ENCODE data around the gene SENP7.
"Not testable (repeated sequence)": the region's sequence is repeated elsewhere in the genome, so short reads cannot be mapped to it uniquely, and the experiment has no call there.

SENP7 gene

DNA sequence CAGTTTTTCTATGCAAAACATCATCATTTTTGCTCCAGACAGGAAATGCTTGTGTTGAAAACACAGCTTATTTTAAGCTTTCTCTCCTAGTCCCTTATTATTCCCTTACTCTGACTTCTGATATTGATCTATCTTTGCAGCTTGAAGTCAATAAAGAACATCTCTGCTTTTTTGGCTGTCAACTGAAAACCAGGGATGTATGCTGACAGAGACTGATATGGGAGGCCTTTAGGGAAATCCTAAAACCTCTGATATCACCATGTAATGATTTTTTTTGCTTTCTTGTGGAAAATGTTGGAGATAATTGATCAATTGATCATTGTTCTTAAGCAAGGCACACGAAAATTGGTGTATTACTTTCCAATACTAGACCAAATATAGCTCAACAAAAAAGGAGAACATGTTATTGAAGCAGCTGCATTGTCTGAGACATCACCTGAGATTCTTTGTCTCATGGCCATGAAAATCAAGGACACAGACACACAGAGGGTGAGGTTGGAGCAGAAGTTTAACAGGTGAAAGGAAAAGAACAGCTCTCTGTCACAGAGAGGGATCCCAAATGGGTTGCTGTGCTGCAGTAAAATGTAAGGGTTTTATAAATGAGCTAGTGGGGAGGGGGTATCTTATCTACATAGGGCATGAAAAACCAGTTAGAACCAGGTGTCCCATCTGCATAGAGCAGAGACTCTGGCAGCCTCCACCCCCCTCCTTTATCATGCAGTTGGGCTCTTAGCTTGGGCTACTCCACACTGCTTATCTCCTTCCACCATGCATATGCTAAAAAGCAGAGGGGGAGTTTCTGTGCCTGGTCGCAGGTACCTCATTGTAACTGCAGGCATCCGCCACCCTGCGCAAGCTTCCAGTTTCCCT is 17.0 kb upstream of the SENP7 start:
- no peak for DNase-seq (ENCODE audit: extremely low read depth in 1 of 2, low read depth in 1 of 2)

- DNase-seq (ENCODE audit: extremely low read depth in 1 of 2, low read depth in 1 of 2): no peak
Measured at GRCh38 chr3:101527906-101528305, 14.9 kb upstream of the SENP7 start.

DNA sequence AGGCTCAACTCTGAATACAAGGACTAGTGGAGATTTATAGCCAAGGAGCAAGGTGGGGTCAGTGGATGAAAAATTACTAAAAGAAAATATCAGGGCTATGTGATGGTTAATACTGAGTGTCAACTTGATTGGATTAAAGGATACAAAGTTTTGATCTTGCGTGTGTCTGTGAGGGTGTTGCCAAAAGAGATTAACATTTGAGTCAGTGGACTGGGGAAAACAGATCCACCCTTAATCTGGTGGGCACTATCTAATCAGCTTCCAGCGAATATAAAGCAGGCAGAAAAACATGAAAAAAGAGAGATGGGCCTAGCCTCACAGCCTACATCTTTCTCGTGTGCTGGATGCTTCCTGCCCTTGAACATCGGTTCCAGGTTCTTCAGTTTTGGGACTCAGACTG is 14.4 kb upstream of the SENP7 start:
- no peak for DNase-seq (ENCODE audit: extremely low read depth in 1 of 2, low read depth in 1 of 2)

DNA sequence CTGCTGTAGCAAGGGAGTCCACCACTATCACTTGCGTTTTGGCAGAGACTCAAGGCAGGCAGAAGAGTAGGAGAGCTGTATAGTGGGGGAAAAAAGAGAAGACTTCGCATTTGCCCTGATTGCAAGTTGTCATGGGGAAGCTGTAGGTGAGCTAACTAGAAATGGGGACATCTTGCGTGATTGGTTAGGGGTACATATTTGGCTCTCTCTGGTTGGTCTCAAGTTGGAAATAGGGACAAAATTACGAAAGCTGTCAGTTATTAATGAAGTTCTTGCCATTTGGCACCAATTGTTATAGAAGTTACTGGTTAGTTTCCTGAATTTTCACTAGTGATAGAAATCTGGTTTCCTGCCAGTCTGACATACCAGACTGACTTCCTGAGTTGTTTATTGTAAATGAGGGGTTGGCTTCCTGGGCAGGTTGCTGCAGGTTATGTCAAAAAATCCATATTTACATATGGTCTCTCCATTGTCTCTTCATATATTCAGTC is 8.2 kb upstream of the SENP7 start:
- DNase-seq (ENCODE audit: extremely low read depth in 1 of 2, low read depth in 1 of 2): no peak

- DNase-seq (ENCODE audit: extremely low read depth in 1 of 2, low read depth in 1 of 2): no peak
Measured at GRCh38 chr3:101519685-101520365, 6.8 kb upstream of the SENP7 start.

- DNase-seq (ENCODE audit: extremely low read depth in 1 of 2, low read depth in 1 of 2): peak in 1 of 2 donors; percentile 35
Measured at GRCh38 chr3:101518421-101518871, 5.4 kb upstream of the SENP7 start.

- DNase-seq (ENCODE audit: extremely low read depth in 1 of 2, low read depth in 1 of 2): no peak
Measured at GRCh38 chr3:101513419-101513986, 491 bp upstream of the SENP7 start.

DNA sequence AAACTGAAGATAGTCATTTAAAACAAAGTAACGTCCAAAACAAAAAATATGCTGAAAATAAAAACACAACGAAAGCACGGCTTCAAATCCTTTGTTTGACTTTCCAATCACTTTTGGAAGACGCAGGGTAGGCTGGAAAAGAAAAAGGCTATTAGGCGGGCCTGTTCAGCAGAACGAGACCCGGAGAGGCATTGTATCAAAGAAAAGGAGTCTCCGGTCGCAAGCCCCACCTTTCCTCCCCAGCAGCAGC is 691 bp downstream of the SENP7 start:
- DNase-seq (ENCODE audit: extremely low read depth in 1 of 2, low read depth in 1 of 2): no peak

DNA sequence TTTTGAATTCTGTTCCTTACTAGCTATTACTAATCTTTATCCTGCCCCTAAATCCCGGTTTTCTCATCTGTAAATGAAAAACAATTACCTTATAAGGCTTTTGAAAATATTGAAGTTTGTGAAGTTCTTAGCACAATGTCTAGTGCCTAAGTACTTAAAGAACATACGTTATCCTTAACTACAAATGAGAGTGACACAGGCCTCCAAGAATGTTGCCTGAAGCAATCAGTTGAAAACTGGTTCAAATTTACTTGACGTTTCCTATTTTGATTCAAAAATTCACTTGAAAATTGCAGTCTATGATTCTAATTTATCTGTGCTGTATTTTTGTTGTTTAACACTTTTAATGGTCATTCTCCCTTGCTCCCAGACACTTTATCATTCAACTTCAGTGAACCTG is 3.2 kb downstream of the SENP7 start:
- no peak for DNase-seq (ENCODE audit: extremely low read depth in 1 of 2, low read depth in 1 of 2)

- no peak for DNase-seq (ENCODE audit: extremely low read depth in 1 of 2, low read depth in 1 of 2)
Measured at GRCh38 chr3:101509281-101509680, 3.7 kb downstream of the SENP7 start.

- DNase-seq (ENCODE audit: extremely low read depth in 1 of 2, low read depth in 1 of 2): no peak
Measured at GRCh38 chr3:101501783-101502182, 11.2 kb downstream of the SENP7 start.

DNA sequence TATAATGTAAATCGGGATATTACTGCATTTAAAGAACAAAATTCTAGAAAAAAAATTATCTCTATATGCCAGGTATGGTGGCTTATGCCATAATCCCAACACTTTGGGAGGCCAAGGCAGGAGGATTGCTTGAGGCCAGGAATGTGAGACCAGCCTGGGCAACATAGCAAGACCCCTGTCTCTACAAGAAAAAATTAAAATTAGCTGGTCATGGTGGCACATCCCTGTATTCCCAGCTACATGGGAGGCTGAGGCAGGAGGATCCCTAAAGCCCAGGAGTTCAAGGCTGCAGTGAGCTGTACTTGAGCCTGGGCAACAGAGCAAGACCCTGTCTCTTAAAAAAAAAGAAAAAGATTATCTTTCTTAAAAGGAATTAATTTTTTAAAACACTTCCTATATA is 12.8 kb downstream of the SENP7 start:
- DNase-seq (ENCODE audit: extremely low read depth in 1 of 2, low read depth in 1 of 2): no peak

GRCh38 chr3:101497803-101498202 is 15.2 kb downstream of the SENP7 start:
- no peak for DNase-seq (ENCODE audit: extremely low read depth in 1 of 2, low read depth in 1 of 2)

GRCh38 chr3:101495552-101495951 is 17.5 kb downstream of the SENP7 start:
- DNase-seq (ENCODE audit: extremely low read depth in 1 of 2, low read depth in 1 of 2): no peak

- DNase-seq (ENCODE audit: extremely low read depth in 1 of 2, low read depth in 1 of 2): no peak
Measured at GRCh38 chr3:101484805-101485620, 28.0 kb downstream of the SENP7 start.

GRCh38 chr3:101478980-101479379 is 34.0 kb downstream of the SENP7 start:
- no peak for DNase-seq (ENCODE audit: extremely low read depth in 1 of 2, low read depth in 1 of 2)

GRCh38 chr3:101474841-101475552 is 38.0 kb downstream of the SENP7 start:
- DNase-seq (ENCODE audit: extremely low read depth in 1 of 2, low read depth in 1 of 2): not testable (repeated sequence)

DNA sequence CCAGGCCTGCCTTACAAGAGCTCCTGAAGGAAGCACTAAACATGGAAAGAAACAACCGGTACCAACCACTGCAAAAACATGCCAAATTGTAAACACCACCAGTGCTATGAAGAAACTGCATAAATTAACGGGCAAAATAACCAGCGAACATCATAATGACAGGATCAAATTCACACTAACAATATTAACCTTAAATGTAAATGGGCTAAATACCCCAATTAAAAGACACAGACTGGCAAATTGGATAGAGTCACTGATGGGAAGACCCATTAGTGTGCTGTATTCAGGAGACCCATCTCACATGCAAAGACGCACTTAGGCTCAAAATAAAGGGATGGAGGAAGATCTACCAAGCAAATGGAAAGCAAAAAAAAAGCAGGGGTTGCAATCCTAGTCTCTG is 44.3 kb downstream of the SENP7 start:
- not testable (repeated sequence) for DNase-seq (ENCODE audit: extremely low read depth in 1 of 2, low read depth in 1 of 2)

- not testable (repeated sequence) for DNase-seq (ENCODE audit: extremely low read depth in 1 of 2, low read depth in 1 of 2)
Measured at GRCh38 chr3:101467310-101467663, 45.7 kb downstream of the SENP7 start.

DNA sequence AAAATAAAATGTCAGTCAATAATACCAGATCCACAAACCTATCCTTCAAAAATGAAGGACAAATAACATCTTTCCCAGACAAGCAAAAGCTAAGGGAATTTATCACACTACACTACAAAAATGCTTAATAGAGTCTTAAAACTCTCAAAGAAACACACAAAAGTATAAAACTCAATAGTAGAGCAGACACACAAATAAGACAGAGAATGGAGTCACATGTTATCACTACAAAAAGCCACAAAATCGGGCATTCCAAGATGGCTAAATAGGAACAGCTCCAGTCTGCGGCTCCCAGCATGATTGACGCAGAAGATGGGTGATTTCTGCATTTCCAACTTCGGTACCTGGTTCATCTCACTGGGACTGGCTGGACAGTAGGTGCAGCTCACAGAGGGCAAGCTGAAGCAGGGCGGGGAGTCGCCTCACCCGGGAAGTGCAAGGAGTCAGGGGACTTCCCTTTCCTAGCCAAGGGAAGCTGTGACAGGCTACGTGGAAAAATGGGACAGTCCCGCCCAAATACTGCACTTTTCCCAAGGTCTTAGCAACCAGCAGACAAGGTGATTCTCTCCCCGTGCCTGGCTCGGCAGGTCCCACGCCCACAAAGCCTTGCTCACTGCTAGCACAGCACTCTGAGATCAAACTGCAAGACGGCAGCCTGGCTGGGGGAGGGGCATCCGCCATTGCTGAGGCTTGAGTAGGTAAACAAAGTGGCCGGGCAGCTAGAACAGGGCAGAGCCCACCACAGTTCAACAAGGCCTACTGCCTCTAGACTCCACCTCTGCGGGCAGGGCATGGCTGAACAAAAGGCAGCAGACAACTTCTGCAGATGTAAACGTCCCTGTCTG is 46.3 kb downstream of the SENP7 start:
- peak in 1 of 2 donors; percentile 34 for DNase-seq (ENCODE audit: extremely low read depth in 1 of 2, low read depth in 1 of 2)
